SK-N-SH (cell line): ENCODE results near the gene SPRR1B. TPM values are rescaled to one million over a fixed set of nuclear protein-coding genes. Genes with fewer than 3 reads are reported as not detected.

Experiments
- CTCF ChIA-PET: fragments of 300-600, 350-600 bp; formaldehyde crosslinking; extraction: SDS; loops from one replicate; lab custom pipeline; 2021; lab: Yijun Ruan, JAX
- POLR2A ChIA-PET: fragments of 350-600 bp; sonication (Branson Sonifier 250); formaldehyde crosslinking; extraction: SDS; loops from one replicate; lab custom pipeline; 2020; ENCODE audit warnings: antibody characterized with exemption, inconsistent platforms; lab: Yijun Ruan, JAX
- DNase-seq: peaks from one replicate; pipeline ENCODE4 v3.0.0; 2012
- H2AFZ ChIP-seq: fragments of 200-600 bp; sonication (generic); 2 replicates; pipeline ENCODE4 v1.8.1; 2016; ENCODE audit warnings: antibody characterized with exemption, mild to moderate bottlenecking, low read depth
- H3F3A ChIP-seq: fragments of 200-600 bp; sonication (generic); replicated peaks from 2 replicates; pipeline ENCODE3; 2016; ENCODE audit warnings: antibody characterized with exemption, mild to moderate bottlenecking; ENCODE audit not compliant: insufficient read depth
- H3K27ac ChIP-seq, 2 experiments: fragments of 200-500 bp in 1 of 2; fragments of 200-600 bp in 1 of 2; sonication (Bioruptor generic) in 1 of 2; sonication (generic), shearing (Covaris generic) in 1 of 2; 2 replicates each; pipeline versions ENCODE4 v1.5.1 to v1.6.1; 2014 to 2016; ENCODE audit warnings: low read depth in 2 of 2, inconsistent platforms in 1 of 2, low read length in 1 of 2, mild to moderate bottlenecking in 1 of 2, mixed read lengths in 1 of 2
- H3K27me3 ChIP-seq: fragments of 200-600 bp; sonication (generic), shearing (Covaris generic); 2 replicates; pipeline ENCODE4 v1.6.1; 2016; ENCODE audit warnings: mixed run types; ENCODE audit not compliant: insufficient read depth
- H3K36me3 ChIP-seq, 2 experiments: fragments of 200-500 bp in 1 of 2; fragments of 200-600 bp in 1 of 2; sonication (Bioruptor generic) in 1 of 2; sonication (generic) in 1 of 2; replicated peaks in 1 of 2; 2 replicates each; pipeline versions ENCODE3 to v1.5.1; 2014 to 2016; ENCODE audit warnings: low read length in 1 of 2, mild to moderate bottlenecking in 1 of 2; ENCODE audit not compliant: insufficient read depth in 2 of 2, control insufficient read depth in 1 of 2
- H3K4me1 ChIP-seq, 2 experiments: fragments of 200-500 bp in 1 of 2; fragments of 200-600 bp in 1 of 2; sonication (Bioruptor generic) in 1 of 2; sonication (generic), shearing (Covaris generic) in 1 of 2; 2 replicates each; pipeline versions ENCODE4 v1.5.1 to v1.6.1; 2014 to 2016; ENCODE audit warnings: low read depth in 1 of 2, low read length in 1 of 2, mixed run types in 1 of 2; ENCODE audit not compliant: insufficient read depth in 2 of 2, control insufficient read depth in 1 of 2
- H3K4me2 ChIP-seq: fragments of 200-600 bp; sonication (generic), shearing (Covaris generic); 2 replicates; pipeline ENCODE4 v1.6.1; 2017; ENCODE audit warnings: mixed run types
- H3K4me3 ChIP-seq, 2 experiments: fragments of 200-500 bp in 1 of 2; fragments of 200-600 bp in 1 of 2; sonication (Bioruptor generic) in 1 of 2; sonication (generic), shearing (Covaris generic) in 1 of 2; 2 replicates each; pipeline versions ENCODE4 v1.5.1 to v1.8.1; 2014 to 2016; ENCODE audit warnings: low read depth in 2 of 2, inconsistent platforms in 1 of 2, low read length in 1 of 2, mild to moderate bottlenecking in 1 of 2, mixed read lengths in 1 of 2, moderate library complexity in 1 of 2
- H3K79me2 ChIP-seq: fragments of 200-600 bp; sonication (generic); 2 replicates; pipeline ENCODE4 v1.8.1; 2017; ENCODE audit warnings: mild to moderate bottlenecking; ENCODE audit not compliant: insufficient read depth
- H3K9ac ChIP-seq: fragments of 200-600 bp; sonication (generic); 2 replicates; pipeline ENCODE4 v1.6.1; 2017; ENCODE audit warnings: mixed run types
- H3K9me2 ChIP-seq: fragments of 200-600 bp; sonication (generic); 2 replicates; pipeline ENCODE4 v1.6.1; 2017; ENCODE audit warnings: mixed run types
- H3K9me3 ChIP-seq: fragments of 200-600 bp; sonication (generic); 2 replicates; pipeline ENCODE4 v1.6.1; 2017; ENCODE audit warnings: mixed run types, mild to moderate bottlenecking, moderate library complexity
- H4K20me1 ChIP-seq: fragments of 200-600 bp; sonication (generic); 2 replicates; pipeline ENCODE4 v1.6.1; 2017; ENCODE audit warnings: mild to moderate bottlenecking, mixed run types; ENCODE audit not compliant: insufficient read depth
- CTCF ChIP-seq: fragments of 200-600 bp; sonication (generic); IDR thresholded peaks from 2 replicates; pipeline ENCODE4 v1.6.1; 2017; ENCODE audit warnings: antibody characterized with exemption, mild to moderate bottlenecking, moderate library complexity
- ELF1 ChIP-seq: IDR thresholded peaks from 2 replicates; pipeline ENCODE4 v1.4.0; 2012
- EP300 ChIP-seq, 2 experiments: IDR thresholded peaks; 2 replicates each; pipeline versions ENCODE4 v1.4.0 to v1.6.1; 2012; ENCODE audit warnings: borderline replicate concordance in 1 of 2, low read depth in 1 of 2, low read length in 1 of 2
- FOXJ3 ChIP-seq: sonication (generic); formaldehyde crosslinking; IDR thresholded peaks from 2 replicates; pipeline ENCODE4 v1.5.1; 2020; ENCODE audit warnings: mild to moderate bottlenecking, missing genetic modification reagents
- GATA2 ChIP-seq: sonication (generic); formaldehyde crosslinking; IDR thresholded peaks from 2 replicates; pipeline ENCODE4 v1.5.0; 2020; ENCODE audit warnings: mild to moderate bottlenecking, missing genetic modification reagents
- IRF3 ChIP-seq: fragments of 150-350 bp; IDR thresholded peaks from 2 replicates; pipeline ENCODE4 v1.6.1; 2016; ENCODE audit warnings: mild to moderate bottlenecking, low read depth, low read length
- MAX ChIP-seq: IDR thresholded peaks from 2 replicates; pipeline ENCODE4 v1.4.0; 2012; ENCODE audit warnings: low read depth
- NRF1 ChIP-seq: IDR thresholded peaks from 2 replicates; pipeline ENCODE4 v1.6.1; 2012; ENCODE audit warnings: low read depth, mild to moderate bottlenecking, low read length
- PBX3 ChIP-seq: IDR thresholded peaks from 2 replicates; pipeline ENCODE4; 2012
- POLR2AphosphoS5 ChIP-seq: IDR thresholded peaks from 2 replicates; pipeline ENCODE4 v1.6.1; 2012; ENCODE audit warnings: low read depth, low read length
- RAD21 ChIP-seq: IDR thresholded peaks from 2 replicates; pipeline ENCODE4 v1.6.1; 2012; ENCODE audit warnings: mild to moderate bottlenecking, low read length
- RFX5 ChIP-seq: IDR thresholded peaks from 2 replicates; pipeline ENCODE4 v1.6.1; 2012; ENCODE audit warnings: mild to moderate bottlenecking, improper control_type of control experiment, low read length
- TCF12 ChIP-seq: IDR thresholded peaks from 2 replicates; pipeline ENCODE4 v1.4.0; 2012
- USF1 ChIP-seq: IDR thresholded peaks from 2 replicates; pipeline ENCODE4 v1.4.0; 2012; ENCODE audit warnings: low read depth, borderline replicate concordance
- WGBS: methylation state at CpG from one replicate; pipeline ENCODE4 v1.1.6; 2017; ENCODE audit warnings: low lambda C conversion rate; 5-methylcytosine and 5-hydroxymethylcytosine counted together
- polyA plus RNA-seq, 3 experiments: library from polyadenylated mRNA; depleted of rRNA; stranded (reverse); fragments of >200 nt; gene quantifications; 2 replicates each; pipeline ENCODE4 v1.2.3, GENCODE V29; 2012

SPRR1B gene
- polyA plus RNA-seq, 1 of the 3 experiments (the other 2 are of a cell fraction), result not detected

GRCh38 chr1:153057375-153057774, 26.4 kb downstream of the SPRR1B start, which contains the start of gene SPRR2A:
Gene SPRR2A (minus strand): TSS chr1:153057512. CDS start chr1:153056735, 777 bp downstream.
- CTCF ChIA-PET, result interaction anchor here (1.0 kb wide), 1 partner anchor 17 kb away, joined by 3 read pairs; the partner anchor contains the start of gene SPRR2D
- WGBS, result 0% methylated on average over 2 of the region's 2 CpGs

GRCh38 chr1:153058154-153058553, 27.2 kb downstream of the SPRR1B start:
- Histone ChIP-seq H3K9me3 (no peaks in the 10 kb centered on the region), H4K20me1 (no peaks in the 10 kb centered on the region), H3K9me2 (no peaks in the 10 kb centered on the region), H3K79me2 (no peaks in the 10 kb centered on the region), H3K4me2 (no peak overlapping the region), H3K27me3 (no peaks in the 10 kb centered on the region), H3K4me3 (no peak overlapping the region)
- no peak for DNase-seq
- CTCF ChIA-PET, result interaction anchor here (1.0 kb wide), 1 partner anchor 17 kb away, joined by 3 read pairs; the partner anchor contains the start of gene SPRR2D
- TF ChIP-seq CTCF, result peak; percentile 28
- no peak for TF ChIP-seq RAD21
- no peak for TF ChIP-seq IRF3
- TF ChIP-seq, all 33 proteins: peak for 1
- no peak overlapping the region for H2AFZ ChIP-seq
- H3K27ac ChIP-seq, result no peak overlapping the region
- WGBS, result 0% methylated on average over 2 of the region's 2 CpGs
- no peaks in the 10 kb centered on the region for H3F3A ChIP-seq
- no peak overlapping the region for H3K9ac ChIP-seq
- no peaks in the 10 kb centered on the region for H3K36me3 ChIP-seq
- H3K4me1 ChIP-seq, result no peaks in the 10 kb centered on the region
- POLR2A ChIA-PET, result no interaction called here

More at GRCh38 chr1:153057375-153057774, 26.4 kb downstream of the SPRR1B start, which contains the start of gene SPRR2A:
- no peak within 1 kb of the TSS for H2AFZ ChIP-seq
- H3K36me3 ChIP-seq, result no peaks in the 10 kb centered on the region
- H4K20me1 ChIP-seq, result no peaks in the 10 kb centered on the region
- no peaks in the 10 kb centered on the region for H3K9me3 ChIP-seq
- H3K27me3 ChIP-seq, result no peaks in the 10 kb centered on the region
- TF ChIP-seq RFX5 (no peak), USF1 (no peak), MAX (no peak), GATA2 (CRISPR knock-in tag) (no peak), IRF3 (no peak), EP300 (IDR thresholded peaks at IDR 0.05; ENCODE audit: borderline replicate concordance in 1 of 2, low read depth in 1 of 2, low read length in 1 of 2) (no peak), TCF12 (no peak), ELF1 (no peak), FOXJ3 (CRISPR knock-in tag) (no peak), POLR2AphosphoS5 (no peak), RAD21 (no peak), NRF1 (no peak), PBX3 (no peak)
- no peak within 1 kb of the TSS for H3K4me2 ChIP-seq
- H3K4me1 ChIP-seq, result no peaks in the 10 kb centered on the region
- no peaks in the 10 kb centered on the region for H3K79me2 ChIP-seq
- no peaks in the 10 kb centered on the region for H3K9me2 ChIP-seq
- no peak within 1 kb of the TSS for H3K27ac ChIP-seq
- POLR2A ChIA-PET, result no interaction called here
- H3K9ac ChIP-seq, result no peak within 1 kb of the TSS
- no peaks in the 10 kb centered on the region for H3F3A ChIP-seq
- H3K4me3 ChIP-seq, result no peak within 1 kb of the TSS
- no peak for DNase-seq
